Neuronal stem cell (in vitro differentiated cells): ENCODE results near the gene ETV6.

Source experiments
- DNase-seq: peaks from one replicate; pipeline ENCODE4 v3.0.0-alpha.2; 2013; ENCODE audit warnings: low spot score
- H2AFZ ChIP-seq: one replicate; pipeline ENCODE4 v1.6.1; 2013; ENCODE audit warnings: mild to moderate bottlenecking, low read length, inconsistent platforms
- H2AK5ac ChIP-seq: 2 replicates; pipeline ENCODE4 v1.6.1; 2013; ENCODE audit warnings: low read depth, mild to moderate bottlenecking, inconsistent platforms, low read length, moderate library complexity, mixed read lengths
- H2BK120ac ChIP-seq: 2 replicates; pipeline ENCODE4 v1.6.1; 2013; ENCODE audit warnings: low read depth, mild to moderate bottlenecking, inconsistent platforms, low read length, moderate library complexity, mixed read lengths
- H2BK12ac ChIP-seq: one replicate; pipeline ENCODE4 v1.6.1; 2013; ENCODE audit warnings: low read length, inconsistent platforms
- H2BK15ac ChIP-seq: 2 replicates; pipeline ENCODE4 v1.6.1; 2013; ENCODE audit warnings: mild to moderate bottlenecking, low read length, inconsistent platforms, mixed read lengths
- H2BK5ac ChIP-seq: one replicate; pipeline ENCODE4 v1.6.1; 2013; ENCODE audit warnings: inconsistent platforms, mild to moderate bottlenecking, low read length, moderate library complexity
- H3K14ac ChIP-seq: one replicate; pipeline ENCODE4 v1.6.1; 2013; ENCODE audit warnings: low read length, inconsistent platforms
- H3K18ac ChIP-seq: 2 replicates; pipeline ENCODE4 v1.6.1; 2013; ENCODE audit warnings: low read length, inconsistent platforms
- H3K23ac ChIP-seq: 2 replicates; pipeline ENCODE4 v1.6.1; 2013; ENCODE audit warnings: low read depth, mild to moderate bottlenecking, mixed read lengths, low read length, inconsistent platforms; ENCODE audit not compliant: poor library complexity
- H3K27ac ChIP-seq: replicated peaks from 3 replicates; pipeline ENCODE4 v1.5.1; 2013; ENCODE audit warnings: low read length, inconsistent platforms
- H3K27me3 ChIP-seq, 3 experiments: 2 replicates each; pipeline ENCODE4 v1.6.1; 2013; ENCODE audit warnings: low read length in 3 of 3, mild to moderate bottlenecking in 2 of 3, inconsistent platforms in 1 of 3, low read depth in 1 of 3, mixed read lengths in 1 of 3, moderate library complexity in 1 of 3; ENCODE audit not compliant: control insufficient read depth in 3 of 3, insufficient read depth in 3 of 3
- H3K36me3 ChIP-seq, 2 donors: replicated peaks in 1 of 2; 2 replicates each; pipeline ENCODE4 v1.6.1; 2013; ENCODE audit warnings: low read length in 2 of 2; ENCODE audit not compliant: control insufficient read depth in 2 of 2, insufficient read depth in 2 of 2
- H3K4ac ChIP-seq: 2 replicates; pipeline ENCODE4 v1.6.1; 2013; ENCODE audit warnings: inconsistent platforms, mild to moderate bottlenecking, low read length, moderate library complexity
- H3K4me1 ChIP-seq, 2 donors: 1 replicate in 1 of 2; 2 replicates in 1 of 2; pipeline ENCODE4 v1.6.1; 2013; ENCODE audit warnings: low read length in 2 of 2, low read depth in 1 of 2; ENCODE audit not compliant: control insufficient read depth in 2 of 2, insufficient read depth in 1 of 2
- H3K4me2 ChIP-seq: one replicate; pipeline ENCODE4 v1.6.1; 2013; ENCODE audit warnings: mild to moderate bottlenecking, low read length, inconsistent platforms; ENCODE audit not compliant: insufficient read depth, poor library complexity, severe bottlenecking
- H3K4me3 ChIP-seq, 2 donors: 2 replicates each; pipeline ENCODE4 v1.5.1; 2013; ENCODE audit warnings: low read length in 2 of 2, mild to moderate bottlenecking in 2 of 2, inconsistent platforms in 1 of 2, moderate library complexity in 1 of 2
- H3K79me1 ChIP-seq: one replicate; pipeline ENCODE4 v1.6.1; 2013; ENCODE audit warnings: low read depth, mild to moderate bottlenecking, inconsistent platforms, low read length, moderate library complexity
- H3K9ac ChIP-seq: one replicate; pipeline ENCODE4 v1.6.1; 2013; ENCODE audit warnings: mild to moderate bottlenecking, low read depth, low read length, inconsistent platforms; ENCODE audit not compliant: poor library complexity
- H3K9me3 ChIP-seq, 2 donors: replicated peaks in 1 of 2; 2 replicates each; pipeline versions ENCODE3 to v1.6.1; 2013; ENCODE audit warnings: low read length in 2 of 2, mild to moderate bottlenecking in 2 of 2, inconsistent platforms in 1 of 2, low read depth in 1 of 2, mixed read lengths in 1 of 2, moderate library complexity in 1 of 2; ENCODE audit not compliant: control insufficient read depth in 2 of 2, insufficient read depth in 1 of 2
- H4K8ac ChIP-seq: one replicate; pipeline ENCODE4 v1.6.1; 2013; ENCODE audit warnings: low read depth, mild to moderate bottlenecking, inconsistent platforms, low read length, moderate library complexity
- H4K91ac ChIP-seq: one replicate; pipeline ENCODE4 v1.6.1; 2013; ENCODE audit warnings: low read length, low read depth, mild to moderate bottlenecking, inconsistent platforms; ENCODE audit not compliant: poor library complexity
- WGBS, 2 donors: extraction: QIAGEN DNeasy Blood & Tissue Kit; methylation state at CpG; one replicate each; pipeline ENCODE4 v1.1.7; 2013; ENCODE audit warnings: missing lambda C conversion rate in 2 of 2, mixed read lengths in 1 of 2; ENCODE audit not compliant: insufficient read length in 2 of 2, insufficient replicate concordance in 1 of 2; ENCODE audit errors: extremely low coverage in 2 of 2; 5-methylcytosine and 5-hydroxymethylcytosine counted together

Gene ETV6

GRCh38 chr12:11780521-11781101, 131.1 kb downstream of the ETV6 start:
- Histone ChIP-seq H3K14ac (no peak overlapping the region), H3K4ac (no peak overlapping the region), H3K9me3 (no peaks in the 10 kb centered on the region), H4K91ac (no peak overlapping the region), H2BK15ac (no peak overlapping the region), H3K23ac (no peak overlapping the region), H2AFZ (no peak overlapping the region), H3K27ac (no peak overlapping the region), H3K27me3 (no peaks in the 10 kb centered on the region), H3K4me3 (no peak overlapping the region), H2AK5ac (no peak overlapping the region), H4K8ac (no peak overlapping the region), H2BK120ac (no peak overlapping the region), H2BK12ac (no peak overlapping the region), H3K18ac (no peak overlapping the region), H2BK5ac (no peak overlapping the region), H3K4me1 (peaks cover 6 to 7% of the 10 kb centered on the region in 2 donors), H3K4me2 (no peak overlapping the region), H3K36me3 (no peaks in the 10 kb centered on the region), H3K9ac (no peak overlapping the region), H3K79me1 (no peaks in the 10 kb centered on the region)
- DNase-seq, result no peak
- WGBS, 2 donors, result no CpG with 5 or more reads among the region's 6 CpGs

- H3K4me2 ChIP-seq, result no peak overlapping the region
- H3K4me3 ChIP-seq, result no peak overlapping the region
- no peak overlapping the region for H3K27ac ChIP-seq
- no peak overlapping the region for H2BK5ac ChIP-seq
- no peak overlapping the region for H3K23ac ChIP-seq
- H3K9ac ChIP-seq, result no peak overlapping the region
- no peaks in the 10 kb centered on the region for H3K36me3 ChIP-seq
- H2BK12ac ChIP-seq, result no peak overlapping the region
- H3K9me3 ChIP-seq, result no peaks in the 10 kb centered on the region
- no peak for DNase-seq
- H3K79me1 ChIP-seq, result no peaks in the 10 kb centered on the region
- peaks cover 2 to 3% of the 10 kb centered on the region in 2 donors for H3K4me1 ChIP-seq
- H2AK5ac ChIP-seq, result no peak overlapping the region
- WGBS, 2 donors, result no CpG with 5 or more reads among the region's 3 CpGs
- H3K27me3 ChIP-seq, result no peaks in the 10 kb centered on the region
- H3K4ac ChIP-seq, result no peak overlapping the region
- no peak overlapping the region for H4K8ac ChIP-seq
- H2BK120ac ChIP-seq, result no peak overlapping the region
- H4K91ac ChIP-seq, result no peak overlapping the region
- H2AFZ ChIP-seq, result no peak overlapping the region
- no peak overlapping the region for H3K18ac ChIP-seq
- no peak overlapping the region for H2BK15ac ChIP-seq
- no peak overlapping the region for H3K14ac ChIP-seq
These were observed 133.5 kb downstream of the ETV6 start for GRCh38 chr12:11782914-11783420.

GRCh38 chr12:11785712-11786111, 136.2 kb downstream of the ETV6 start:
- Histone ChIP-seq H2BK5ac (no peak overlapping the region), H3K4ac (no peak overlapping the region), H3K4me2 (no peak overlapping the region), H3K9me3 (no peaks in the 10 kb centered on the region), H2BK12ac (no peak overlapping the region), H3K14ac (no peak overlapping the region), H4K91ac (no peak overlapping the region), H3K4me1 (no peaks in the 10 kb centered on the region), H3K36me3 (no peaks in the 10 kb centered on the region), H3K4me3 (no peak overlapping the region), H2AFZ (no peak overlapping the region), H3K18ac (no peak overlapping the region), H3K27ac (no peak overlapping the region), H3K27me3 (no peaks in the 10 kb centered on the region), H2BK120ac (no peak overlapping the region), H2BK15ac (no peak overlapping the region), H3K23ac (no peak overlapping the region), H3K9ac (no peak overlapping the region), H4K8ac (no peak overlapping the region), H3K79me1 (no peaks in the 10 kb centered on the region), H2AK5ac (no peak overlapping the region)
- WGBS, 2 donors, result no CpG with 5 or more reads among the region's 5 CpGs
- DNase-seq, result no peak

- Histone ChIP-seq H3K27me3 (no peaks in the 10 kb centered on the region), H2AK5ac (no peak overlapping the region), H3K36me3 (no peaks in the 10 kb centered on the region), H3K14ac (no peak overlapping the region), H2AFZ (no peak overlapping the region), H3K27ac (no peak overlapping the region), H3K4me1 (no peaks in the 10 kb centered on the region), H2BK15ac (no peak overlapping the region), H2BK120ac (no peak overlapping the region), H2BK12ac (no peak overlapping the region), H3K23ac (no peak overlapping the region), H3K4ac (no peak overlapping the region), H3K9me3 (no peaks in the 10 kb centered on the region), H3K18ac (no peak overlapping the region), H4K91ac (no peak overlapping the region), H3K9ac (no peak overlapping the region), H3K4me2 (no peak overlapping the region), H4K8ac (no peak overlapping the region), H3K4me3 (no peak overlapping the region), H2BK5ac (no peak overlapping the region), H3K79me1 (no peaks in the 10 kb centered on the region)
- no peak for DNase-seq
- WGBS, 2 donors, result no CpG with 5 or more reads among the region's 5 CpGs
These were observed 137.3 kb downstream of the ETV6 start for GRCh38 chr12:11786638-11787365.
